Peyer's patch (tissue), 4 donors: ENCODE data around the gene HSPA14.

Experiments used
- CTCF ChIP-seq, 6 experiments: fragments of 450-650 bp in 4 of 6; fragments of 200-600 bp in 2 of 6; sonication (generic) in 1 of 6; IDR thresholded peaks; one replicate each; pipeline ENCODE4 v1.5.1; 2017 to 2019; ENCODE audit warnings: antibody characterized with exemption in 6 of 6, mild to moderate bottlenecking in 3 of 6, moderate library complexity in 1 of 6
- POLR2A ChIP-seq, 2 donors: fragments of 450-650 bp; IDR thresholded peaks; one replicate each; pipeline ENCODE4 v1.5.1; 2017; ENCODE audit warnings: antibody characterized with exemption in 2 of 2, mild to moderate bottlenecking in 2 of 2, moderate library complexity in 2 of 2

DNA sequence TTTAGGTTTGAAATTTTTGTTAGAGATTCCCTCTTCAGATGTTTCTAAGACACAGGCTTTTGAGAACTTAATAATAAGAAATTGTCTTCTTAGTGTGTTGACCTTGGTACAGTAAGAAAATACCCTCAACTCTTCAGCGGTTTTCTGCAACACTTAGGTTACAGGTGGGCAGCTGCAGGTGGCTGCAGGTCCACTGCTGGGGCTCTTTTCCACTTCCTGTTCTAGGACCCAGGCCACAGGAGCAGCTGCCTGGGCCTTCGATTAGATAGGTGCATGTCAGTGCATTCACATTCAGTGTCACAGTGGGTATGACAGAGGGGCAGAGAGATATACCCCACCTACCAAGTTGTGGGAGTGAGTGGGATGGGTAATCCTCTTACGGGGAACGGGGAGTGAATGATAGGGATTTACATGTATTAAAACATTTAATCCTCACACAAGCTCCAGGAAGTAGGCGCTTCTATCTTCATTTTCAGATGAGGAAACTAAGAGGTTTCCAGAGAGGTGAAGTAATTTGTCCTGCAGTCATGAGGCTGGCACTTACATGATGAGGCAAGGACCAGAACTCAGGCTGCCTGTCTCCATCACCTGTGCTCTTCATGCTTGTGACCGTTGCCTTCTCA lies 20.3 kb downstream of the HSPA14 start:
- TF ChIP-seq CTCF (IDR thresholded peaks at IDR 0.05) (no peak), POLR2A (IDR thresholded peaks at IDR 0.05) (no peak)
